ENCODE data around the gene LRP1.

Gene LRP1

GRCh38 chr12:57138526-57139272 lies 10.4 kb downstream of the LRP1 start:
- no peak for DNase-seq

- no peak for DNase-seq
These were observed 11.7 kb downstream of the LRP1 start for GRCh38 chr12:57139796-57140649.

GRCh38 chr12:57141249-57141648 lies 13.0 kb downstream of the LRP1 start:
- no peak for DNase-seq

- no peak for DNase-seq
These were observed 13.8 kb downstream of the LRP1 start for GRCh38 chr12:57142121-57142520.

- no peak for DNase-seq
These were observed 14.4 kb downstream of the LRP1 start for GRCh38 chr12:57142727-57143126.

GRCh38 chr12:57143454-57143853 lies 15.2 kb downstream of the LRP1 start:
- no peak for DNase-seq

- DNase-seq: no peak
These were observed 17.3 kb downstream of the LRP1 start for GRCh38 chr12:57145460-57146059.

- DNase-seq: no peak
These were observed 17.8 kb downstream of the LRP1 start for GRCh38 chr12:57146092-57146491.

GRCh38 chr12:57146961-57147944 lies 19.0 kb downstream of the LRP1 start, which contains the start of gene LRP1-AS:
Gene LRP1-AS, minus strand, starts transcription at chr12:57147619.
- no peak for DNase-seq

- no peak for DNase-seq
These were observed 20.4 kb downstream of the LRP1 start for GRCh38 chr12:57148469-57149244.

- DNase-seq: no peak
These were observed 21.1 kb downstream of the LRP1 start for GRCh38 chr12:57149245-57149900.

- no peak for DNase-seq
These were observed 22.2 kb downstream of the LRP1 start for GRCh38 chr12:57150400-57151000.

GRCh38 chr12:57151741-57152630 lies 23.7 kb downstream of the LRP1 start:
- no peak for DNase-seq

- DNase-seq: no peak
These were observed 24.4 kb downstream of the LRP1 start for GRCh38 chr12:57152639-57153038.

GRCh38 chr12:57153415-57153997 lies 25.2 kb downstream of the LRP1 start:
- no peak for DNase-seq

- no peak for DNase-seq
These were observed 25.8 kb downstream of the LRP1 start for GRCh38 chr12:57154076-57154475.

- no peak for DNase-seq
These were observed 26.6 kb downstream of the LRP1 start for GRCh38 chr12:57154804-57155434.

- no peak for DNase-seq
These were observed 28.6 kb downstream of the LRP1 start for GRCh38 chr12:57156701-57157403.

Measured in SHP77 (cell line).